ENCODE data around the gene ATP2B2.

The ATP2B2 gene

GRCh38 chr3:10400050-10400748, 105.2 kb downstream of the ATP2B2 start:
- H3K27ac ChIP-seq (ENCODE audit: poor library complexity, severe bottlenecking): no peak overlapping the region
- no peaks in the 10 kb centered on the region for H3K36me3 ChIP-seq (ENCODE audit: low read depth)
- DNase-seq (ENCODE audit: low spot score): no peak
- H3K27me3 ChIP-seq (ENCODE audit: insufficient read depth, poor library complexity, severe bottlenecking): no peaks in the 10 kb centered on the region
- no peak for ATAC-seq (ENCODE audit: low read depth)
- H3K4me3 ChIP-seq (ENCODE audit: severe bottlenecking): no peak overlapping the region
- no peak for TF ChIP-seq CTCF (IDR thresholded peaks at IDR 0.05; ENCODE audit: poor library complexity, severe bottlenecking)
- H3K9me3 ChIP-seq (ENCODE audit: severe bottlenecking): no peaks in the 10 kb centered on the region
- no peaks in the 10 kb centered on the region for H3K4me1 ChIP-seq (ENCODE audit: insufficient read depth, poor library complexity, severe bottlenecking)

- ATAC-seq (ENCODE audit: low read depth): no peak
These were observed 105.8 kb downstream of the ATP2B2 start for GRCh38 chr3:10399634-10400033.

GRCh38 chr3:10398341-10398740, 107.0 kb downstream of the ATP2B2 start:
- H3K4me1 ChIP-seq (ENCODE audit: insufficient read depth, poor library complexity, severe bottlenecking): no peaks in the 10 kb centered on the region
- no peak for ATAC-seq (ENCODE audit: low read depth)
- H3K4me3 ChIP-seq (ENCODE audit: severe bottlenecking): no peak overlapping the region
- no peaks in the 10 kb centered on the region for H3K9me3 ChIP-seq (ENCODE audit: severe bottlenecking)
- H3K27me3 ChIP-seq (ENCODE audit: insufficient read depth, poor library complexity, severe bottlenecking): no peaks in the 10 kb centered on the region
- H3K36me3 ChIP-seq (ENCODE audit: low read depth): no peaks in the 10 kb centered on the region
- DNase-seq (ENCODE audit: low spot score): no peak
- TF ChIP-seq CTCF (IDR thresholded peaks at IDR 0.05; ENCODE audit: poor library complexity, severe bottlenecking): no peak
- no peak overlapping the region for H3K27ac ChIP-seq (ENCODE audit: poor library complexity, severe bottlenecking)

More at GRCh38 chr3:10399634-10400033, 105.8 kb downstream of the ATP2B2 start:
- H3K9me3 ChIP-seq (ENCODE audit: severe bottlenecking): no peaks in the 10 kb centered on the region
- H3K4me3 ChIP-seq (ENCODE audit: severe bottlenecking): no peak overlapping the region
- no peak for TF ChIP-seq CTCF (IDR thresholded peaks at IDR 0.05; ENCODE audit: poor library complexity, severe bottlenecking)
- no peaks in the 10 kb centered on the region for H3K4me1 ChIP-seq (ENCODE audit: insufficient read depth, poor library complexity, severe bottlenecking)
- no peaks in the 10 kb centered on the region for H3K36me3 ChIP-seq (ENCODE audit: low read depth)
- no peaks in the 10 kb centered on the region for H3K27me3 ChIP-seq (ENCODE audit: insufficient read depth, poor library complexity, severe bottlenecking)
- H3K27ac ChIP-seq (ENCODE audit: poor library complexity, severe bottlenecking): no peak overlapping the region
- no peak for DNase-seq (ENCODE audit: low spot score)

- H3K36me3 ChIP-seq (ENCODE audit: low read depth): no peaks in the 10 kb centered on the region
- no peak overlapping the region for H3K4me3 ChIP-seq (ENCODE audit: severe bottlenecking)
- DNase-seq (ENCODE audit: low spot score): no peak
- no peak for ATAC-seq (ENCODE audit: low read depth)
- TF ChIP-seq CTCF (IDR thresholded peaks at IDR 0.05; ENCODE audit: poor library complexity, severe bottlenecking): no peak
- no peaks in the 10 kb centered on the region for H3K4me1 ChIP-seq (ENCODE audit: insufficient read depth, poor library complexity, severe bottlenecking)
- H3K9me3 ChIP-seq (ENCODE audit: severe bottlenecking): no peaks in the 10 kb centered on the region
- H3K27ac ChIP-seq (ENCODE audit: poor library complexity, severe bottlenecking): no peak overlapping the region
- H3K27me3 ChIP-seq (ENCODE audit: insufficient read depth, poor library complexity, severe bottlenecking): no peaks in the 10 kb centered on the region
These were observed 107.5 kb downstream of the ATP2B2 start for GRCh38 chr3:10397879-10398278.

GRCh38 chr3:10396931-10397330, 108.5 kb downstream of the ATP2B2 start:
- no peaks in the 10 kb centered on the region for H3K36me3 ChIP-seq (ENCODE audit: low read depth)
- no peak for DNase-seq (ENCODE audit: low spot score)
- no peak overlapping the region for H3K27ac ChIP-seq (ENCODE audit: poor library complexity, severe bottlenecking)
- no peaks in the 10 kb centered on the region for H3K4me1 ChIP-seq (ENCODE audit: insufficient read depth, poor library complexity, severe bottlenecking)
- no peaks in the 10 kb centered on the region for H3K27me3 ChIP-seq (ENCODE audit: insufficient read depth, poor library complexity, severe bottlenecking)
- ATAC-seq (ENCODE audit: low read depth): no peak
- no peak for TF ChIP-seq CTCF (IDR thresholded peaks at IDR 0.05; ENCODE audit: poor library complexity, severe bottlenecking)
- H3K4me3 ChIP-seq (ENCODE audit: severe bottlenecking): no peak overlapping the region
- no peaks in the 10 kb centered on the region for H3K9me3 ChIP-seq (ENCODE audit: severe bottlenecking)

Data from RWPE2 (cell line).